Measurements from ENCODE around the gene DTL. TPM values are rescaled to one million over a fixed set of nuclear protein-coding genes. Genes with fewer than 3 reads are reported as not detected.

The DTL gene
- total and polyA plus RNA-seq, 11 donors, result 0.08 to 6.2 (median 0.44) TPM; not detected in 1

DNA sequence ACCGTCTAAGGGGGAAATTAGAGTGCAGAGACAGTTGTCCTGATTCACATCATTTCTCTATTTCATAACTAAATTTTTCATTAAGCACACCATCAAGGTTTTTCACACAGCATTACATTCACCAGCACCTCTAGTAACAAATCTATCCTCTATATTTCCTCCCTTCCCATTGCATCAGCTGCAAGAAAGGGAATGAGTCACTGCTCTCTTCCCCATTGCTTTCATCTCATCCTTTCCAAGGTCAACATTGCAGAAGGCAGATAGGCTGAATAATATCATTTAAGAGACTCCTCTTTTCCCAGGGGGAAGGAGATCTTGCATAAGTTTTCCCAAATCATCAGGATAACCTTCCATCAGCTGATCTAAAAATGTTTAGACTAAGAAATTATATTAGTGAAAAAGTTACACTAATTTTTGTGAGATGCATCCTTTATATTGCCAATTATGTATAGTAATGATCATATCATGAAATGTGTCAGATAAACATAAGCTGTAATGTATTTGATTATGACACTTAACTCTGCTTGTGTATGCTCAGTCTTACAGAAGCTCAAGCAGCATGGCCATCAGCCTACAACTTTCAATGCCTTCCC is 4.5 kb upstream of the DTL start:
- no peaks in the 10 kb centered on the region for H3K27me3 ChIP-seq
- TF ChIP-seq POLR2A (IDR thresholded peaks at IDR 0.05), result no peak
- TF ChIP-seq, protein P1, sequence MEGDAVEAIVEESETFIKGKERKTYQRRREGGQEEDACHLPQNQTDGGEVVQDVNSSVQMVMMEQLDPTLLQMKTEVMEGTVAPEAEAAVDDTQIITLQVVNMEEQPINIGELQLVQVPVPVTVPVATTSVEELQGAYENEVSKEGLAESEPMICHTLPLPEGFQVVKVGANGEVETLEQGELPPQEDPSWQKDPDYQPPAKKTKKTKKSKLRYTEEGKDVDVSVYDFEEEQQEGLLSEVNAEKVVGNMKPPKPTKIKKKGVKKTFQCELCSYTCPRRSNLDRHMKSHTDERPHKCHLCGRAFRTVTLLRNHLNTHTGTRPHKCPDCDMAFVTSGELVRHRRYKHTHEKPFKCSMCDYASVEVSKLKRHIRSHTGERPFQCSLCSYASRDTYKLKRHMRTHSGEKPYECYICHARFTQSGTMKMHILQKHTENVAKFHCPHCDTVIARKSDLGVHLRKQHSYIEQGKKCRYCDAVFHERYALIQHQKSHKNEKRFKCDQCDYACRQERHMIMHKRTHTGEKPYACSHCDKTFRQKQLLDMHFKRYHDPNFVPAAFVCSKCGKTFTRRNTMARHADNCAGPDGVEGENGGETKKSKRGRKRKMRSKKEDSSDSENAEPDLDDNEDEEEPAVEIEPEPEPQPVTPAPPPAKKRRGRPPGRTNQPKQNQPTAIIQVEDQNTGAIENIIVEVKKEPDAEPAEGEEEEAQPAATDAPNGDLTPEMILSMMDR (IDR thresholded peaks at IDR 0.05), result no peak
- no peak for DNase-seq
- no peaks in the 10 kb centered on the region for H3K36me3 ChIP-seq
- H3K4me1 ChIP-seq, result peaks cover 0 to 44% (median 19%) of the 10 kb centered on the region in 12 donors
- WGBS, 4 donors, result 77 to 98% (median 87%) methylated on average over 1 of the region's 1 CpG
- peak in 1 of 4 donors; percentile 16 for ATAC-seq
- intact Hi-C loops (cut with DNase I), result loop anchor here in 6 of 10 donors (5.0 to 10.0 kb wide), 5 partner anchors 196 to 424 kb away; partner anchors contain the start of genes LPGAT1 (in 1 of the 6) and NEK2 (in 1 of the 6)
- peak overlapping the region in 1 of 12 donors; percentile 29 for H3K27ac ChIP-seq
- H3K9me3 ChIP-seq, result no peaks in the 10 kb centered on the region
- no peak overlapping the region for H3K4me3 ChIP-seq

DNA sequence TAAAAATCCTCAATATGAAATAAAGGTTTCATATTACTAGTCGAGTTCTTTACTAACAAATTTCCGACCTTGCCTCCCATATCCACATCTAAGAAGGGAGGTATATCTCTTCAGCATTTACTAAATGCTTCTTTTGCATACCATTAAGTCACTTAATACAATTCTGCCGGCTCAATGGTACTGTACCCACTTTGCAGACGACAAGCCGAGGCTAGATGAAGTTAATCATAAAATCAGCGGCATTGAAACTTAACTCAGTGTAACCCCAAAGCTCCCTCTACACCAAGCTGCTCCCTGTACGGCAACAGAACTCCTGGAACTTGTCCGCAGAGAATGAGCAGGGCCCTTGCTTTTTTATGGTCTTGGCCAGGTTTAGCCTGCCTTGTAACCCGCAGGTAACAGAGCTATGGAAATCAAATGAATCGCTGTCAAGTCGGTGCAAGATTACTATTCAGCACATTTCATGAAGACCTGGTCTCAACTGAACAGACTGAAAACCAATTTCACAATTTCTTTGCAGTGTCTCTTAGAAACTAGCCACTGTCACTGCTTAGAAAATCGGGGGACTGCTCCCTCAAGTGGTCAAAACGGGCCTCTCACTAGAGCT is 929 bp upstream of the DTL start:
- peak; percentile 12 to 30 (median 18) for ATAC-seq

DNA sequence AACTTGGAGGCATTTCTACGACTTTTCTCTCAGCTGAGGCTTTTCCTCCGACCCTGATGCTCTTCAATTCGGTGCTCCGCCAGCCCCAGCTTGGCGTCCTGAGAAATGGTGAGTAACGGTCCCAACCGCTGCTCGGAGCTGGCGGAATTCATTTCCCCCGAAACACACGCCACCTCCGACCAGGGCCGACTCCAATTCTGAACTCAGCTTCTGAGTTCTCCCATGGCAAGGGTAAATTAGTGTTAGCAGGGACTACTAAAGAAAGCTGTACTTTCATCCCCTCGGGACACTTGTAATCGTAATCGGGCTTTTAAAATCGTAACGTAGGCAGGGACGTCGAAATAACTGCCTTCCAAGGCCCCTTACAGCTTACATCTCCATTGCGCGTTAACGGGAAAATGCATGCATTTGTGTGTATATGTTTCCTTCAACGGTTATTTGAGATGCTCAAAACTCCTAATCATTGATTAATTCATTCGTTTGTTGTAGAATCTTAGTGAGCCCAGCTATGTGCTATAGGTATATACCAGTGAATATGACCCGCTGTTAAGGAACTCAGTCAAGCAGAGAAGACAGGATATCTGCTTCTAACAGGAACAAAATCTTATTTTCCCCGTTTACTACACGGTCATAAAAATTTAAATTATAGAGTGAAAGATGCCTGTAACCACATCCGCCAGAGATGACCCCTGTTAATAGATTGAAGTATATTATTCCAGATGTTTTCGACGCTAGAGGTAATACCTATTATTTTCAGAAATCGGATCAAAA is 472 bp downstream of the DTL start:
- Histone ChIP-seq H3K9me3 (no peaks in the 10 kb centered on the region), H3K36me3 (no peaks in the 10 kb centered on the region), H3K27ac (peak overlapping the region in 7 of 12 donors; percentile 2 to 93 (median 89)), H3K4me1 (peaks cover 0 to 42% (median 19%) of the 10 kb centered on the region in 12 donors), H3K27me3 (no peaks in the 10 kb centered on the region), H3K4me3 (peak overlapping the region; percentile 7 to 79 (median 62))
- DNase-seq (peak in 1 of 5 donors; percentile 54), ATAC-seq (no peak)
- WGBS, 4 donors, result 1 to 2% (median 1%) methylated on average over 32 of the region's 32 CpGs
- intact Hi-C loops (cut with DNase I), result loop anchor here in 5 of 10 donors (1.0 to 10.0 kb wide), 5 partner anchors 201 to 420 kb away; partner anchors contain the start of gene LPGAT1 (in 1 of the 5)
- no peak for TF ChIP-seq POLR2A (IDR thresholded peaks at IDR 0.05)

More for the DNA sequence above, 929 bp upstream of the DTL start:
- no peaks in the 10 kb centered on the region for H3K36me3 ChIP-seq
- H3K4me3 ChIP-seq, result peak overlapping the region; percentile 35 to 79 (median 62)
- TF ChIP-seq, protein P1 (IDR thresholded peaks at IDR 0.05), result no peak
- no peak for TF ChIP-seq POLR2A (IDR thresholded peaks at IDR 0.05)
- DNase-seq, result peak in 1 of 5 donors; percentile 24
- H3K27ac ChIP-seq, result peak overlapping the region; percentile 72 to 93 (median 88)
- no peaks in the 10 kb centered on the region for H3K27me3 ChIP-seq
- 2 to 3% (median 3%) methylated on average over 12 to 13 of the region's 13 CpGs for WGBS, 4 donors
- no peaks in the 10 kb centered on the region for H3K9me3 ChIP-seq
- intact Hi-C loops (cut with DNase I), result loop anchor here in 7 of 10 donors (1.0 to 10.0 kb wide), 7 partner anchors 200 to 422 kb away; partner anchors contain the start of genes LPGAT1 (in 1 of the 7) and NEK2 (in 1 of the 7)
- H3K4me1 ChIP-seq, result peaks cover 0 to 54% (median 22%) of the 10 kb centered on the region in 12 donors

DNA sequence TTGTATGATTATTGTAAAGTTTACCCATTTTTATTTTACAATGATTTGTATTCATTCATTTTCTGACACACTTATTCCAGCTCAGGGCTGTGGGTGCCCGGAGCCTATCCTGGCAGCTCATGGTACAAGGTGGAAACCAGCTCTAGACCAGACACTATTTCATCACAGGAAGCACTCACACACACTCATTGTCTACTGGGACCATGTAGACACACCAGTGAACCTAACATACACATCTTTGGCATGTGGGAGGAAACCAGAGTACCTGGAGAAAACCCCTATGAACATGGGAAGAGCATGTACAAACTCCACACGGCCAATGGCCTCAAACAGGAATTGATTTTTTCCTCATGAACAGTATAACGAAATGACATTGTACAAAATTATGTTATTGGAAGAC is 2.4 kb downstream of the DTL start:
- Histone ChIP-seq H3K4me1 (peaks cover 0 to 27% (median 15%) of the 10 kb centered on the region in 12 donors), H3K9me3 (no peaks in the 10 kb centered on the region), H3K27me3 (no peaks in the 10 kb centered on the region), H3K27ac (no peak overlapping the region), H3K36me3 (no peaks in the 10 kb centered on the region), H3K4me3 (no peak overlapping the region)
- ATAC-seq, result no peak
- TF ChIP-seq, protein P1 (IDR thresholded peaks at IDR 0.05), result no peak
- DNase-seq, result no peak
- WGBS, 4 donors, result 66 to 75% (median 68%) methylated on average over 3 of the region's 3 CpGs
- intact Hi-C loops (cut with DNase I), result loop anchor here in 4 of 10 donors (10.0 kb wide), 3 partner anchors 203 to 417 kb away; partner anchors contain the start of gene LPGAT1 (in 1 of the 4)

Data from heart left ventricle (tissue), 16 donors.